Testis (tissue), 2 donors: Measurements from ENCODE around the gene C1D.

Experiments
- POLR2A ChIP-seq: fragments of 450-650 bp; IDR thresholded peaks from one replicate; pipeline ENCODE4 v1.6.1; 2017; ENCODE audit warnings: antibody characterized with exemption, mild to moderate bottlenecking, moderate library complexity
- TF ChIP-seq, protein P1 (sequence below), 3 experiments: fragments of 450-650 bp in 2 of 3; fragments of 200-600 bp in 1 of 3; sonication (generic) in 1 of 3; IDR thresholded peaks; one replicate each; pipeline ENCODE4 v1.5.1; 2016 to 2019; ENCODE audit warnings: antibody characterized with exemption in 3 of 3, mild to moderate bottlenecking in 2 of 3, moderate library complexity in 1 of 3

GRCh38 chr2:68031043-68031442 lies 31.8 kb downstream of the C1D start:
- TF ChIP-seq, protein P1, sequence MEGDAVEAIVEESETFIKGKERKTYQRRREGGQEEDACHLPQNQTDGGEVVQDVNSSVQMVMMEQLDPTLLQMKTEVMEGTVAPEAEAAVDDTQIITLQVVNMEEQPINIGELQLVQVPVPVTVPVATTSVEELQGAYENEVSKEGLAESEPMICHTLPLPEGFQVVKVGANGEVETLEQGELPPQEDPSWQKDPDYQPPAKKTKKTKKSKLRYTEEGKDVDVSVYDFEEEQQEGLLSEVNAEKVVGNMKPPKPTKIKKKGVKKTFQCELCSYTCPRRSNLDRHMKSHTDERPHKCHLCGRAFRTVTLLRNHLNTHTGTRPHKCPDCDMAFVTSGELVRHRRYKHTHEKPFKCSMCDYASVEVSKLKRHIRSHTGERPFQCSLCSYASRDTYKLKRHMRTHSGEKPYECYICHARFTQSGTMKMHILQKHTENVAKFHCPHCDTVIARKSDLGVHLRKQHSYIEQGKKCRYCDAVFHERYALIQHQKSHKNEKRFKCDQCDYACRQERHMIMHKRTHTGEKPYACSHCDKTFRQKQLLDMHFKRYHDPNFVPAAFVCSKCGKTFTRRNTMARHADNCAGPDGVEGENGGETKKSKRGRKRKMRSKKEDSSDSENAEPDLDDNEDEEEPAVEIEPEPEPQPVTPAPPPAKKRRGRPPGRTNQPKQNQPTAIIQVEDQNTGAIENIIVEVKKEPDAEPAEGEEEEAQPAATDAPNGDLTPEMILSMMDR (IDR thresholded peaks at IDR 0.05) = no peak
- no peak for TF ChIP-seq POLR2A
